AG04450 (cell line): ENCODE data around the gene MARCHF9. TPM values are rescaled to one million over a fixed set of nuclear protein-coding genes. Genes with fewer than 3 reads are reported as not detected.

ENCODE experiments used
- CTCF ChIA-PET: fragments of 300-600, 350-600 bp; formaldehyde crosslinking; extraction: SDS; loops from one replicate; lab custom pipeline; 2022; ENCODE audit warnings: antibody characterized with exemption, inconsistent platforms; lab: Charles Lee
- POLR2A ChIA-PET: fragments of 350-600 bp; formaldehyde crosslinking; extraction: SDS; loops from one replicate; lab custom pipeline; 2021; ENCODE audit warnings: antibody characterized with exemption, inconsistent platforms; lab: Yijun Ruan, JAX
- DNase-seq: peaks from one replicate; pipeline ENCODE4 v3.0.0-alpha.2; 2011; ENCODE audit warnings: low read depth, low spot score
- H3K27ac ChIP-seq: one replicate; pipeline ENCODE4 v1.5.1; 2012; ENCODE audit warnings: low read depth, low read length, control low read depth
- H3K27me3 ChIP-seq: one replicate; pipeline ENCODE4 v1.6.0; 2012; ENCODE audit warnings: low read length; ENCODE audit not compliant: control insufficient read depth, insufficient read depth
- H3K4me3 ChIP-seq: 2 replicates; pipeline ENCODE4 v1.5.1; 2011; ENCODE audit warnings: mild to moderate bottlenecking, low read depth, low read length, control low read depth
- H3K9me3 ChIP-seq: 2 replicates; pipeline ENCODE4 v1.5.1; 2012; ENCODE audit warnings: low read length; ENCODE audit not compliant: control insufficient read depth, insufficient read depth
- polyA plus RNA-seq: library from polyadenylated mRNA; depleted of rRNA; stranded (reverse); fragments of >200 nt; gene quantifications from 2 replicates; pipeline ENCODE4 v1.2.3, GENCODE V29; 2011
- TF ChIP-seq, protein P1 (sequence below): IDR thresholded peaks from 2 replicates; pipeline ENCODE4 v1.5.1; 2011; ENCODE audit warnings: low read depth, low read length, control low read depth, inconsistent platforms

MARCHF9 gene
- polyA plus RNA-seq, 1 experiment, result 3.7 TPM

DNA sequence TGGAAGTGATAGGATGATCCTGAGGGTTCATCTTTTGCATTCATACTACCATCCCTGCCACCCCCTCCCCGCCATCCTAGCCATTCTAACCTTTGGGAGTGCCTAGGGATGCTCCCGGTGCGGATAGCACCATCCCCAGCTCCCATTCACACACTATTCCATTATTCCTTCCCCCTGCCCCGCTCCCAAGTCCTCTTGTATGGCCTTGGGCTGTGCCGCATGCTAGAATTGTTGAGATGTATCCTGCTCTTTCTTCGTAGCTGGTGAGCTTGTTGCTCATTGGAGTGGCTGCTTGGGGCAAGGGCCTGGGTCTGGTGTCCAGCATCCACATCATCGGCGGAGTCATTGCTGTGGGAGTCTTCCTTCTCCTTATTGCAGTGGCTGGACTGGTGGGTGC, 9.4 kb upstream of the MARCHF9 start:
- Histone ChIP-seq H3K27me3 (peaks cover 18% of the 10 kb centered on the region), H3K27ac (peak overlapping the region; percentile 97), H3K4me3 (peak overlapping the region; percentile 94), H3K9me3 (no peaks in the 10 kb centered on the region)
- CTCF ChIA-PET, result interaction anchor here (2.1 to 2.4 kb wide), 2 partner anchors 11 to 19 kb away, joined by 9 to 10 read pairs; no protein-coding TSS in a partner anchor
- TF ChIP-seq, protein P1, sequence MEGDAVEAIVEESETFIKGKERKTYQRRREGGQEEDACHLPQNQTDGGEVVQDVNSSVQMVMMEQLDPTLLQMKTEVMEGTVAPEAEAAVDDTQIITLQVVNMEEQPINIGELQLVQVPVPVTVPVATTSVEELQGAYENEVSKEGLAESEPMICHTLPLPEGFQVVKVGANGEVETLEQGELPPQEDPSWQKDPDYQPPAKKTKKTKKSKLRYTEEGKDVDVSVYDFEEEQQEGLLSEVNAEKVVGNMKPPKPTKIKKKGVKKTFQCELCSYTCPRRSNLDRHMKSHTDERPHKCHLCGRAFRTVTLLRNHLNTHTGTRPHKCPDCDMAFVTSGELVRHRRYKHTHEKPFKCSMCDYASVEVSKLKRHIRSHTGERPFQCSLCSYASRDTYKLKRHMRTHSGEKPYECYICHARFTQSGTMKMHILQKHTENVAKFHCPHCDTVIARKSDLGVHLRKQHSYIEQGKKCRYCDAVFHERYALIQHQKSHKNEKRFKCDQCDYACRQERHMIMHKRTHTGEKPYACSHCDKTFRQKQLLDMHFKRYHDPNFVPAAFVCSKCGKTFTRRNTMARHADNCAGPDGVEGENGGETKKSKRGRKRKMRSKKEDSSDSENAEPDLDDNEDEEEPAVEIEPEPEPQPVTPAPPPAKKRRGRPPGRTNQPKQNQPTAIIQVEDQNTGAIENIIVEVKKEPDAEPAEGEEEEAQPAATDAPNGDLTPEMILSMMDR, result no peak
- POLR2A ChIA-PET, result interaction anchor here (1.0 to 2.5 kb wide), 3 partner anchors 9 to 27 kb away, joined by 3 to 8 read pairs (median 8); partner anchors contain the start of genes EEF1AKMT3 and METTL1
- DNase-seq, result no peak

DNA sequence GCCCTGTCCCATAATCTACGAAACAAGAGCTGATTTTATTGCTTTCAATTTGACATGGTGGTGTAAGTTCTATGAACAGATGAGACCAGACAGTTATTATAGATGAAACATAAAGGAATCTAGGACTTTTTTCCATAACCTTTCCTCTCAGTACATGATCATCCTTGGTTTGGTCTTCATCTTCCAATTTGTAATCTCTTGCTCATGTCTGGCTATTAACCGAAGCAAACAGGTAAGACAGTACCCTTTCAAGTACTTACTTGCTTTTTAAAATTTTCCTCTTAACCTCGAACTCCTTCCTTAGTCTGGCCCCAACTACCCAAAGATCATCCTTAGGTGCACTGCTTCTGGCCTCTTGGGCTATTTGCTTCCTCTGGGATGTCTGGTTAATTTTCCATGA, 8.9 kb upstream of the MARCHF9 start:
- TF ChIP-seq, protein P1, result no peak
- CTCF ChIA-PET, result interaction anchor here (2.1 to 2.4 kb wide), 2 partner anchors 10 to 20 kb away, joined by 9 to 10 read pairs; no protein-coding TSS in a partner anchor

DNA sequence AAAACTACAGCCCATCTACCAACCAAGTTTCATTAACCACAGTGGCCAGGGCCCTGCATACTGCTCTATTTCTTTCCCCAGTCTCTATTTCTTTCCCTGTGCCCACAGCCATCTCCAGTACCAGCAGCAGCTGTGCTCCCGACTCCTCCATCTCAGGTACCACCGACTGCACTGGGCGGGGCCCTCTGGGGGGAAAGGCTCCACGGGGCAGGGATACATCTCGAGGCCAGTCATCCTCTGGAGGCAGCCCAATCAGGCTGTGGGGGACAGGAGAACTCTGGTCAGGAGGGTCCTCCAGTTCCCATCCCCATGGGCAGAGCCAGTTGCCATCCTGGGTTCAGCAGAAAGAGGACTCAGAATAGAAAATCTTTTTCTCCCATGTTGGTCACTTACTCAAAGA, 5.8 kb upstream of the MARCHF9 start:
- Histone ChIP-seq H3K27ac (no peak overlapping the region), H3K27me3 (peaks cover 4% of the 10 kb centered on the region), H3K9me3 (no peaks in the 10 kb centered on the region; the same call in 1 of the 2 replicates), H3K4me3 (no peak overlapping the region)
- DNase-seq, result no peak
- ChIA-PET POLR2A (no interaction called here), CTCF (interaction anchor here (0.8 kb wide), 1 partner anchor 8 kb away, joined by 3 read pairs; no protein-coding TSS in a partner anchor)
- TF ChIP-seq, protein P1, result no peak

More for the DNA sequence above, 8.9 kb upstream of the MARCHF9 start:
- H3K4me3 ChIP-seq, result peak overlapping the region; percentile 94
- peaks cover 13% of the 10 kb centered on the region for H3K27me3 ChIP-seq
- no peak overlapping the region for H3K27ac ChIP-seq
- no peaks in the 10 kb centered on the region for H3K9me3 ChIP-seq
- POLR2A ChIA-PET, result interaction anchor here (2.5 kb wide), 1 partner anchor 10 kb away, joined by 8 read pairs; no protein-coding TSS in a partner anchor
- no peak for DNase-seq

DNA sequence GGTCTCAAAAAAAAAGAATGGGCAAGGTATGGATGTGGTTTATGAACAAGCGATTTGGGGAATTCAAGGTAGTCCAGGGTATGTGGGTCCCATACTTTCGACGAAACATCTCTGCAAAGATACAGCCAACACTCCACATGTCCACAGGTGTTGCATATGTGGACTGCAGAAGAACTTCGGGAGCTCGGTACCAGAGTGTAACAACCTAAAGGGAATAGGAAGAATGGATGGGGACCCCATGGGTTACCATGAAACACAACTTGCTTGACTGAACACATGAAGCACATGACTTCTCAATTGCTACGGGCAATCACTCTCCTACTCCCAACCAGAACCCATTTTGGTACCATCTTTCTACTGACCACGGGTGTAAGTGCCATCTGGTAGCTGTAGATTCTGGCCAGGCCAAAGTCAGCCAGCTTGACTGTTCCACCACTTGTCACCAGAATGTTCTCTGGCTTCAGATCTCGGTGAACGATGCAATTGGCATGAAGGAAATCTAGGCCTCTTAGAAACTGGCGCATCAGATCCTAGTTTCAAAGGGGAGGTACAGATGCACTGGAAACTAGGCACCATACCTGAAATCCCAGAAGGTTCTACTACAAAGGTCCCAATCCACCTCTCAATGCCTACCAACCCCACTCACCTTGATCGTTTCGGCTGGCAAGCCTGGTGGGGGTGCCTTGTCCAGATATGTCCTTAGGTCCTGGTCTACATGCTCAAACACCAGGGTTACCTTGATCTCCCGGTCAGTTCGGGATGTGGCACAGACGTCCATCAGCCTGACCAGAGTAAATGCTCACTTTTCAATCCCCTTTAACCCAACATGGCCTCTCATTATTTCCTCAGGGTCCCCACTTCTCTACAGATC, 4.1 kb upstream of the MARCHF9 start:
- POLR2A ChIA-PET, result interaction anchor here (0.9 kb wide), 1 partner anchor 11 kb away, joined by 3 read pairs; no protein-coding TSS in a partner anchor

More for the DNA sequence above, 4.1 kb upstream of the MARCHF9 start:
- no peaks in the 10 kb centered on the region; the same call in 1 of the 2 replicates for H3K9me3 ChIP-seq
- peak overlapping the region; percentile 91 for H3K27ac ChIP-seq
- peak overlapping the region; percentile 91 for H3K4me3 ChIP-seq
- DNase-seq, result no peak
- CTCF ChIA-PET, result interaction anchor here (1.2 kb wide), 1 partner anchor 117 kb away, joined by 4 read pairs; no protein-coding TSS in a partner anchor
- H3K27me3 ChIP-seq, result peaks cover 7% of the 10 kb centered on the region
- TF ChIP-seq, protein P1, result no peak
